Measurements from ENCODE around the gene PPP1R2.
"Not testable (repeated sequence)": the region's sequence is repeated elsewhere in the genome, so short reads cannot be mapped to it uniquely, and the experiment has no call there.

GRCh38 chr3:195589796-195590195 lies 46.7 kb upstream of the PPP1R2 start:
- TF ChIP-seq YY1 (IDR thresholded peaks at IDR 0.05; ENCODE audit: insufficient read depth, insufficient read length); ZNF274 (IDR thresholded peaks at IDR 0.05; ENCODE audit: low read depth, low read length): not testable (repeated sequence)

Data from NT2/D1 (cell line).